H1 (cell line): Measurements from ENCODE around the gene HS6ST2. TPM values are rescaled to one million over a fixed set of nuclear protein-coding genes. Genes with fewer than 3 reads are reported as not detected.

Experiments
- CTCF ChIA-PET: fragments of 300-600 bp; sonication (Branson Sonifier 250); formaldehyde crosslinking; loops from one replicate; lab custom pipeline; 2021; ENCODE audit not compliant: partially characterized antibody; lab: Charles Lee
- POLR2A ChIA-PET: fragments of 300-600 bp; sonication (Branson Sonifier 250); formaldehyde crosslinking; loops from one replicate; lab custom pipeline; 2021; ENCODE audit warnings: inconsistent platforms; ENCODE audit not compliant: partially characterized antibody; lab: Charles Lee
- DNase-seq, 2 experiments: peaks; one replicate each; pipeline versions ENCODE4 v3.0.0 to v3.0.0-alpha.2; 2010 to 2022; ENCODE audit warnings: low spot score in 2 of 2, low read depth in 1 of 2, mixed read lengths in 1 of 2
- FAIRE-seq: peaks from 2 replicates; lab custom pipeline; 2011; peaks lifted over from hg19 to GRCh38; lab: Jason Lieb, UNC
- H2AFZ ChIP-seq: 2 replicates; pipeline ENCODE4 v1.8.1; 2012; ENCODE audit warnings: low read length, inconsistent platforms
- H2AK5ac ChIP-seq: 2 replicates; pipeline ENCODE4 v1.6.1; 2013; ENCODE audit warnings: low read depth, low read length
- H2BK120ac ChIP-seq: replicated peaks from 2 replicates; pipeline ENCODE3; 2013; ENCODE audit warnings: low read depth, low read length, inconsistent platforms
- H2BK12ac ChIP-seq: 2 replicates; pipeline ENCODE4 v1.6.1; 2013; ENCODE audit warnings: low read depth, low read length
- H2BK15ac ChIP-seq: 2 replicates; pipeline ENCODE4 v1.6.1; 2013; ENCODE audit warnings: low read length
- H2BK20ac ChIP-seq: 2 replicates; pipeline ENCODE4 v1.6.1; 2013; ENCODE audit warnings: low read length
- H2BK5ac ChIP-seq: 2 replicates; pipeline ENCODE4 v1.6.1; 2013; ENCODE audit warnings: low read depth, low read length
- H3K14ac ChIP-seq: 2 replicates; pipeline ENCODE4 v1.6.1; 2013; ENCODE audit warnings: inconsistent platforms; ENCODE audit not compliant: insufficient read length
- H3K18ac ChIP-seq: 2 replicates; pipeline ENCODE4 v1.6.1; 2013; ENCODE audit warnings: low read length; ENCODE audit errors: extremely low read depth
- H3K23ac ChIP-seq: 2 replicates; pipeline ENCODE4 v1.6.1; 2013; ENCODE audit warnings: inconsistent platforms; ENCODE audit not compliant: insufficient read length
- H3K23me2 ChIP-seq: 2 replicates; pipeline ENCODE4 v1.6.1; 2013; ENCODE audit warnings: low read depth, low read length
- H3K27ac ChIP-seq: 2 replicates; pipeline ENCODE4 v1.6.1; 2011; ENCODE audit warnings: low read depth, low read length, inconsistent platforms
- H3K27me3 ChIP-seq, 4 experiments: replicated peaks in 1 of 4; 1 replicate in 1 of 4; 2 replicates in 3 of 4; pipeline versions ENCODE4 v1.6.1 to v1.8.1; 2011 to 2013; ENCODE audit warnings: low read length in 3 of 4, mild to moderate bottlenecking in 3 of 4, inconsistent platforms in 2 of 4, mixed read lengths in 2 of 4, moderate library complexity in 1 of 4; ENCODE audit not compliant: control insufficient read depth in 3 of 4, insufficient read depth in 3 of 4; ENCODE audit errors: extremely low read depth in 1 of 4
- H3K36me3 ChIP-seq, 4 experiments: 2 replicates each; pipeline versions ENCODE4 v1.6.1 to v1.8.1; 2011 to 2013; ENCODE audit warnings: mild to moderate bottlenecking in 4 of 4, low read length in 3 of 4, moderate library complexity in 2 of 4, control low read depth in 1 of 4, inconsistent platforms in 1 of 4; ENCODE audit not compliant: insufficient read depth in 4 of 4, control insufficient read depth in 2 of 4
- H3K4ac ChIP-seq: replicated peaks from 2 replicates; pipeline ENCODE3; 2013; ENCODE audit warnings: low read length, low read depth, mixed read lengths, inconsistent platforms; ENCODE audit not compliant: insufficient read length
- H3K4me1 ChIP-seq, 4 experiments: replicated peaks in 1 of 4; 1 replicate in 1 of 4; 2 replicates in 3 of 4; pipeline versions ENCODE4 v1.6.1 to v1.8.1; 2011 to 2013; ENCODE audit warnings: low read length in 3 of 4, inconsistent platforms in 2 of 4, mixed read lengths in 1 of 4; ENCODE audit not compliant: insufficient read depth in 4 of 4, control insufficient read depth in 3 of 4
- H3K4me2 ChIP-seq, 2 experiments: 2 replicates each; pipeline versions ENCODE4 v1.6.1 to v1.8.1; 2011 to 2013; ENCODE audit warnings: low read depth in 2 of 2, low read length in 2 of 2, control low read depth in 1 of 2, inconsistent platforms in 1 of 2, mild to moderate bottlenecking in 1 of 2; ENCODE audit not compliant: insufficient read depth in 1 of 2
- H3K4me3 ChIP-seq, 4 experiments: fragments of 200-600, 300-600 bp in 1 of 4; sonication (generic), shearing (Covaris generic), sonication (Bioruptor Twin) in 1 of 4; 2 replicates each; pipeline versions ENCODE4 v1.5.1 to v1.8.1; 2011 to 2016; ENCODE audit warnings: low read length in 4 of 4, low read depth in 3 of 4, control low read depth in 2 of 4, inconsistent platforms in 2 of 4, mild to moderate bottlenecking in 2 of 4, mixed read lengths in 1 of 4, moderate library complexity in 1 of 4; ENCODE audit not compliant: insufficient read depth in 2 of 4; ENCODE audit errors: extremely low read depth in 1 of 4
- H3K56ac ChIP-seq: replicated peaks from 2 replicates; pipeline ENCODE3; 2013; ENCODE audit warnings: low read depth, mild to moderate bottlenecking, mixed read lengths, low read length, inconsistent platforms; ENCODE audit not compliant: insufficient read length
- H3K79me1 ChIP-seq: 2 replicates; pipeline ENCODE4 v1.6.1; 2013; ENCODE audit warnings: low read depth, low read length, control low read depth
- H3K79me2 ChIP-seq, 2 experiments: 2 replicates each; pipeline versions ENCODE4 v1.6.1 to v1.8.1; 2012 to 2013; ENCODE audit warnings: low read length in 2 of 2, mild to moderate bottlenecking in 2 of 2, inconsistent platforms in 1 of 2; ENCODE audit not compliant: insufficient read depth in 2 of 2, control insufficient read depth in 1 of 2
- H3K9ac ChIP-seq, 4 experiments: replicated peaks in 1 of 4; 1 replicate in 1 of 4; 2 replicates in 3 of 4; pipeline versions ENCODE4 v1.6.1 to v1.8.1; 2011 to 2013; ENCODE audit warnings: low read depth in 3 of 4, low read length in 3 of 4, control low read depth in 2 of 4, mild to moderate bottlenecking in 2 of 4, moderate library complexity in 2 of 4, inconsistent platforms in 1 of 4; ENCODE audit errors: extremely low read depth in 1 of 4
- H3K9me3 ChIP-seq, 2 experiments: 2 replicates each; pipeline versions ENCODE4 v1.6.1 to v1.8.1; 2012 to 2013; ENCODE audit warnings: mild to moderate bottlenecking in 2 of 2, moderate library complexity in 2 of 2, control low read depth in 1 of 2, inconsistent platforms in 1 of 2, low read depth in 1 of 2, low read length in 1 of 2, mixed read lengths in 1 of 2; ENCODE audit not compliant: insufficient read depth in 2 of 2
- H4K20me1 ChIP-seq, 2 experiments: replicated peaks in 1 of 2; 2 replicates each; pipeline versions ENCODE3 to v1.8.1; 2011 to 2013; ENCODE audit warnings: inconsistent platforms in 2 of 2, low read length in 2 of 2, mild to moderate bottlenecking in 1 of 2; ENCODE audit not compliant: insufficient read depth in 2 of 2, control insufficient read depth in 1 of 2
- H4K5ac ChIP-seq: 2 replicates; pipeline ENCODE4 v1.6.1; 2013; ENCODE audit warnings: low read length, low read depth, mixed read lengths, inconsistent platforms; ENCODE audit not compliant: insufficient read length
- H4K8ac ChIP-seq: 2 replicates; pipeline ENCODE4 v1.8.0; 2013; ENCODE audit warnings: mild to moderate bottlenecking, moderate library complexity, low read length, inconsistent platforms; ENCODE audit not compliant: insufficient read depth; ENCODE audit errors: extremely low read depth
- H4K91ac ChIP-seq: replicated peaks from 2 replicates; pipeline ENCODE3; 2013; ENCODE audit warnings: low read length, mixed read lengths, inconsistent platforms; ENCODE audit not compliant: insufficient read length
- CREB1 ChIP-seq: IDR thresholded peaks from 2 replicates; pipeline ENCODE4 v1.6.1; 2012; ENCODE audit warnings: inconsistent platforms
- CTBP2 ChIP-seq: IDR thresholded peaks from 2 replicates; pipeline ENCODE4 v1.7.0; 2011; ENCODE audit warnings: borderline replicate concordance, mild to moderate bottlenecking, moderate library complexity, mixed read lengths, low read length; ENCODE audit not compliant: insufficient read depth, insufficient read length
- CTCF ChIP-seq, 3 experiments: IDR thresholded peaks; 1 replicate in 2 of 3; 2 replicates in 1 of 3; pipeline versions ENCODE4 v1.5.1 to v1.6.1; 2011; ENCODE audit warnings: low read length in 3 of 3, mild to moderate bottlenecking in 3 of 3, inconsistent platforms in 2 of 3, low read depth in 1 of 3, moderate library complexity in 1 of 3; ENCODE audit not compliant: insufficient read depth in 1 of 3; ENCODE audit errors: control extremely low read depth in 1 of 3
- EGR1 ChIP-seq: IDR thresholded peaks from 2 replicates; pipeline ENCODE4 v1.6.1; 2011; ENCODE audit warnings: low read depth, low read length, borderline replicate concordance
- EP300 ChIP-seq, 2 experiments: IDR thresholded peaks; 1 replicate in 1 of 2; 2 replicates in 1 of 2; pipeline ENCODE4 v1.6.1; 2011 to 2012; ENCODE audit warnings: low read depth in 2 of 2, low read length in 2 of 2, mild to moderate bottlenecking in 2 of 2, borderline replicate concordance in 1 of 2, inconsistent platforms in 1 of 2, moderate library complexity in 1 of 2
- RXRA ChIP-seq: IDR thresholded peaks from 2 replicates; pipeline ENCODE4 v1.6.1; 2011; ENCODE audit warnings: low read depth, mild to moderate bottlenecking, low read length, moderate library complexity; ENCODE audit not compliant: insufficient read depth
- SIN3A ChIP-seq, 2 experiments: IDR thresholded peaks in 1 of 2; conservative IDR thresholded peaks in 1 of 2; 2 replicates each; pipeline ENCODE4 v1.6.1; 2011 to 2012; ENCODE audit warnings: low read length in 2 of 2, improper control_type of control experiment in 1 of 2, low read depth in 1 of 2, mild to moderate bottlenecking in 1 of 2
- SP1 ChIP-seq: IDR thresholded peaks from 2 replicates; pipeline ENCODE4 v1.6.1; 2011; ENCODE audit warnings: low read depth, low read length
- SP4 ChIP-seq: IDR thresholded peaks from 2 replicates; pipeline ENCODE4 v1.6.1; 2012; ENCODE audit warnings: low read length, inconsistent platforms
- ZNF274 ChIP-seq: IDR thresholded peaks from 2 replicates; pipeline ENCODE4 v1.7.0; 2012; ENCODE audit warnings: low read length, borderline replicate concordance; ENCODE audit errors: extremely low read depth
- WGBS, 2 experiments: shearing (Covaris generic) in 1 of 2; methylation state at CpG; one replicate each; pipeline versions ENCODE4 v1.1.6 to v1.1.7; 2013 to 2015; ENCODE audit warnings: low lambda C conversion rate in 2 of 2, mixed read lengths in 2 of 2, inconsistent platforms in 1 of 2, low coverage in 1 of 2, missing lambda C conversion rate in 1 of 2; ENCODE audit not compliant: insufficient replicate concordance in 2 of 2, insufficient coverage in 1 of 2, insufficient read length in 1 of 2; ENCODE audit errors: extremely low coverage in 1 of 2, missing lambda C conversion rate in 1 of 2; 5-methylcytosine and 5-hydroxymethylcytosine counted together
- polyA plus RNA-seq, 7 experiments: library from polyadenylated mRNA; depleted of rRNA in 3 of 7; stranded (reverse) in 5 of 7; unstranded in 2 of 7; fragments of >200 nt in 5 of 7; fragments of 200-250 nt in 2 of 7; gene quantifications; 1 replicate in 5 of 7; 2 replicates in 1 of 7; 4 replicates in 1 of 7; pipeline versions ENCODE4 v1.2.1 to v1.2.3, GENCODE V29; 2011 to 2013; ENCODE audit warnings: missing spikeins in 2 of 7, mixed read lengths in 2 of 7
- total RNA-seq: library from RNA; stranded (reverse); fragmentation: NEBNext Ultra II Directional; extraction: Animal tissue kit (Norgen Biotek cat#: 25700); gene quantifications from 2 replicates; pipeline ENCODE4 v1.2.1, GENCODE V29; 2021
- TF ChIP-seq, protein P1 (sequence below): IDR thresholded peaks from 2 replicates; pipeline ENCODE4 v1.6.1; 2011; ENCODE audit warnings: low read depth, mild to moderate bottlenecking, low read length; ENCODE audit not compliant: insufficient read depth

HS6ST2 gene
- total and polyA plus RNA-seq, 2 of the 8 experiments (the other 6 are each of a cell fraction or from before 2014, with no cell fraction given) = 3.9 TPM

DNA sequence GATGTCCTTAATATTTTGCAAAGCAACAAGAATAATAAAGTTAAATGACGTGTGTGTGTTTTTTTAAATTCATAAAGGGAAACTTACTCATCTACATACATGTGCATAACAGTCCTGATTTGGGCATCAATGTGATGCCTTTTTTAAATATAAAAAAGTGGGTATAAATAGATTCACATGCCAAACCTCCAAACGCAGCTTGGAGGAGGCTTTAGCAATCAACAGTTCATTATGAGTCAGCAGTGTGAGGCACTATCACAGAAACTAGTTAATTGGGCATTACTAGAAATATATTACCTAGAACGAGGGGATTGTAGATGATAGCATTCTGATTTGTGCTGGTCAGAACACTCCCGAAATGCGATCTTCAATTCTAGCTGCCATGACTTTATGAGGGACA is 115.1 kb downstream of the HS6ST2 start:
- WGBS, 2 experiments = 79% methylated on average over 5 of the region's 5 CpGs; no CpG with 5 or more reads in 1 of the 2 experiments
- Histone ChIP-seq H3K14ac (no peak overlapping the region), H3K18ac (no peak overlapping the region), H3K4me3 (no peak overlapping the region), H4K5ac (no peak overlapping the region), H3K27me3 (no peaks in the 10 kb centered on the region), H3K56ac (no peak overlapping the region), H3K4ac (no peak overlapping the region), H3K23ac (no peak overlapping the region), H2BK20ac (no peak overlapping the region), H2BK120ac (no peak overlapping the region), H3K79me2 (no peaks in the 10 kb centered on the region), H3K4me1 (0 out of 7 replicates have a peak, but pooled peaks cover 0 to 3% (median 0%) of the 10 kb centered on the region in 4 experiments), H3K23me2 (no peaks in the 10 kb centered on the region), H2BK12ac (no peak overlapping the region), H3K36me3 (no peaks in the 10 kb centered on the region), H4K20me1 (no peaks in the 10 kb centered on the region), H3K9me3 (no peaks in the 10 kb centered on the region), H2AFZ (no peak overlapping the region), H2BK15ac (no peak overlapping the region), H3K9ac (no peak overlapping the region), H3K27ac (no peak overlapping the region), H2BK5ac (no peak overlapping the region), H3K4me2 (no peak overlapping the region), H4K91ac (no peak overlapping the region), H4K8ac (no peak overlapping the region), H2AK5ac (no peak overlapping the region), H3K79me1 (no peaks in the 10 kb centered on the region)
- FAIRE-seq = no peak
- DNase-seq = no peak
- CTCF ChIA-PET = no interaction called here
- TF ChIP-seq, protein P1, sequence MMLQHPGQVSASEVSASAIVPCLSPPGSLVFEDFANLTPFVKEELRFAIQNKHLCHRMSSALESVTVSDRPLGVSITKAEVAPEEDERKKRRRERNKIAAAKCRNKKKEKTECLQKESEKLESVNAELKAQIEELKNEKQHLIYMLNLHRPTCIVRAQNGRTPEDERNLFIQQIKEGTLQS = no peak
- no peak for TF ChIP-seq CTCF (IDR thresholded peaks at IDR 0.05; ENCODE audit: control extremely low read depth in 1 of 3, insufficient read depth in 1 of 3, low read depth in 1 of 3, low read length in 3 of 3)
- TF ChIP-seq ZNF274 = no peak
- no peak for TF ChIP-seq SIN3A (conservative IDR thresholded peaks at IDR 0.05 in 1 of 2, IDR thresholded peaks at IDR 0.05 in 1 of 2; ENCODE audit: low read depth in 1 of 2, low read length in 2 of 2)
- no peak for TF ChIP-seq RXRA
- no peak for TF ChIP-seq CTBP2
- TF ChIP-seq SP4 = no peak
- TF ChIP-seq EGR1 = no peak
- TF ChIP-seq EP300 (IDR thresholded peaks at IDR 0.05; ENCODE audit: borderline replicate concordance in 1 of 2, low read depth in 2 of 2, low read length in 2 of 2) = no peak
- no peak for TF ChIP-seq SP1
- no peak for TF ChIP-seq CREB1
- POLR2A ChIA-PET = no interaction called here
